Left forelimb (tissue), 1 donor: ENCODE measurements around the gene ZNF211.

Source experiments
- DNase-seq: peaks from one replicate; pipeline ENCODE4 v3.0.0-alpha.2; 2018; ENCODE audit warnings: low spot score

ZNF211 gene

DNA sequence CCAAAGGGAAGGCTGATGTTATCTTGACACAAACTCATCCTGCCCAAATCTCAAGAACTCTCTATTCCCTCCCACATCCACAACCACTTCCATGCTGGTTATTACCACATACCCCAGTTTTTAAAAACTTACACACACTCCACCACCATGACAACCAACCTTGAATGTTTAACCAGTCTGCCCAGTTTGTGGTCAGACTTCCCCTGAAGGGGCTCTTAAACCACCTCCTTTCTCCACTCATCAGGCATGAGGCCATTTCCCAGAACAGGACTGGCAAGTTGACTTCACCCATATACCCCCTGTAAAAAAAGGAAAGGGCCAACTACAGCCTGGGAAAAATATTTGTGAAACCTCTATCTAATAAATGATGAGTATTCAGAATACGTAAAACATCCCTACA is 23.4 kb downstream of the ZNF211 start:
- DNase-seq, result no peak

DNA sequence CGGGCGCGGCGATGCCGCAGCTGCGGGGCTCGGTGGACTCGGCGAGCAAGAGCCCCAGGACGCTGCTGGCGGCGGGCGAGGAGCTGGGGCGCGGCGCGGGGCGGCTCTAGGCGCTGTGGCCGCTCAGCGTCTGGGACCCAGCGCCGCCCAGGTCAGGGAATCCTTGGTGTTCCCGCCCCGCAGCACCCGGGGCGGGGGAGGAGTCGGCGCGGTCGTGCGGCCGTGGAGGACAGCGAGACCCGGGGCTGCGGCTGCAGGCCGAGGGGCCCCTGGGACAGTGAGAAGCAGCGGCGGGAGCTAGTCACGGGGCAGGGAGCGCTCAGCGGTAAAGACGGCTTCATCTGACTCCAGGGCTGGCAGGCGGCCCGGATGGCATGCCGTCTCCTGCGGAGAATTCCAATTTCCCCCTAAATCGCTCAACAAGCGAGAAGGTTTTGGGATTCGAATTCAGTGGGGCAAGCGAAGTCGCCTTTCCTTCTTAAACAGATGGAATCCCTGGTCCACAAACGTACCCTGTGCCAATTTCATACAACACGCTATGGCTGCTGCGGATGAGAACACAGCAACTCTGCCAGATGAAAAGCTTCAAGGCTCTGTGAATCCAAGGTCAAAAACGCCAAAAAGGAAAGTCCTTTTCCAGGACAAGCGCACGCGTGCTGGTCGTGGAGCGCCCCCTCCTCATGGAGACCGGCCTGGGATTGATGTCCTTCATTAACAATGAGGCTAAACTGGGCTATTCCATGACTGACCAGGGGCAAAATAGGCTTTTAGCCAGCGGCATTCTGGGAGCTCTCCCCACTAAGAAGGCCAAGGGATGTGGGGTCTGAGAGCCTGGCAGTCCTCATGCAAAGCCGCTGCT is 31.5 kb downstream of the ZNF211 start:
- peak; percentile 78 for DNase-seq

DNA sequence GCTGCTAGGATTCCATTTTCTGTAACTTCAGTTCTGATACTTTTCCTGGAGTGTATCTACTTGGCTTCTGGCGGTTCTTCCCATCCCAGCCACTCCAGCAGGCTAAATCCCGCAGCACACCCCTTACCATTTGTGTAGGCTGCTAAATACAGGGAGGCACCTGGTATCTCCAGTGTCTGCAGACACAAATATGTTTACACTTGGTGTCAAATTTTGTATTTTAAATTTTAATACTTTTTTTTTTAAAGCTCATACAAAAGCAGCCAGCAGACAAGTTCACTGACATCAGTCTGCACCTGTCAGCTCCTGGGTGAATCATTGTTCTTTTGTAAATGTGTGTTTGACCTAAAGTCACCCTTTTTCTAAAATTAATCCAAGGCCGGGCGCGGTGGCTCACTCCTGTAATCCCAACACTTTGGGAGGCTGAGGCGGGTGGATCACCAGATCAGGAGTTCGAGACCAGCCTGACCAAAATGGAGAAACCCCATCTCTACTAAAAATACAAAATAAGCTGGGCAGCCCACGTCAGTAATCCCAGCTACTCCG is 32.4 kb downstream of the ZNF211 start:
- DNase-seq, result no peak

DNA sequence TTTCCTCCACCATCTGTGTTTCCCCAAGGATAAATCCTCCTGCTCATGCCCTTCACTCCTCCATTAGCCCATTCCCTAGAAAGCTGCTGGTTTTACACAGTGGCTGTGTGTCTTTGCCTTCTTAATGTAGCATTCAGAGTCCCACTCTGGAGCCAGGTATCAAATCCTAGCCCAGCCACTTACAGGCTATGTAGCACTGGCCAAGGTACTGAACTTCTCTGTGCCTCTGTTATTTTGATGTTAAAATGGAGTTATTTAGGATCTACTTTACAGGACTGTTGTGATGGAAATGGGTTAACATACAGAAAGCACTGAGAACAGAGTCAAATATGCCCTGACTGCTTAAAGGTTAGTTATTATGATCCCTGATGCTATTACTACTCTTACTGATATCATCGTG is 34.3 kb downstream of the ZNF211 start:
- no peak for DNase-seq

DNA sequence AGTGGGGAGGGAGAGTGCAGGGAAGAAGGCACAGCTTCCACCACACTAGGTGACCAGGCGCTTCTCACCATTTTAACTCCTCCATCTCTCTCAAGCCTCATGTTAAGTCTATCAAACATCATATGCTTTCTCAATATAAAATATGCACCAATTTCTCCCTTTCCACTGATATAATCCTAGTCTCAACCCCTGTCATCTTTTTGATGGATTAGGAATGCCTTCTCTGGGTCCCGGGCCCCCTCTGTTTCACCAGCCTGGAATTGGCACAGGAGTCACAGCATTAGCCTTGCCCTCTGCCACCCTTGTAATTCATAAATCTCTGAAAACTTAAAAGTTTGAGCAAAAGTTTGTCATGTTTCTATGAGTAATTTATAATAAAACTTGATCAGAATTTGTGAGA is 35.7 kb downstream of the ZNF211 start, which contains the start of gene ZSCAN4:
TSS of gene ZSCAN4 (plus strand) at position 301 of the 400 bp plus-strand sequence. CDS start 7,211 bp downstream, outside the sequence.
- DNase-seq, result no peak

DNA sequence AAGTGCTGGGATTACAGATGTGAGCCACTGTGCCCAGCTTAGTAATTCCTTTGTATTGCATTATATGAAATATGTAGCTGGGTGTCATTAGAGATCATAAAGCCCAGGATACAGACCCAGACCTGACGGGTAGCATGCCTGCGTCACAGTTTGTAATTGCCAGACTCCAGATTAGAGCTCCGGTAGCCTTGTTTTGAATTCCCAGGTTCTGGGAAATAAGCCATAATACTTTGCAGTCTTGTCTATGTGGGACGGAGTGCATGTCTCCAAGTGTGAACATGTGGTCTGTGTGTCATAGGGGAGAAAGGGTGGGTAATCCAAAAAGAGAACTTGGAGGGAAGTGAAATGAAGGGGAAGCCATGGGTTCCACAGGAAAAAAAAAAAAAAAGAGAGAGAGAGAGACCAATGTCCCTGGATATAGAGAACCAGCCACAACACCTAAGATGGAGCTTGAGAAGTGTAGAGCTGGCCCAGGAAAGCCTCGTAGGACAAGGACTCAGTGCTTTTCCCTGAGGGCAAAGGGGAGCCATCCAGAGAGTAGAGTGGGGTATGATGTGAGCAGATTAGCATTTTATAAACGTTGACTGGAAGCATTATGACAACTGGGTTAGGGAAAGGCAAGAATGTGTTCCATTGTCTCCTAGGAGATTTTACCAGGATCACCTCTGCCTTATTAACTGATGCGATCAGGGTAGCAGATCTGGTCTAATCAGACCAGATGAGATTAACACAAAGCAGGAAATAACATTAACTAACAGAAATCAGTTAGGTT is 38.3 kb downstream of the ZNF211 start:
- DNase-seq, result no peak

DNA sequence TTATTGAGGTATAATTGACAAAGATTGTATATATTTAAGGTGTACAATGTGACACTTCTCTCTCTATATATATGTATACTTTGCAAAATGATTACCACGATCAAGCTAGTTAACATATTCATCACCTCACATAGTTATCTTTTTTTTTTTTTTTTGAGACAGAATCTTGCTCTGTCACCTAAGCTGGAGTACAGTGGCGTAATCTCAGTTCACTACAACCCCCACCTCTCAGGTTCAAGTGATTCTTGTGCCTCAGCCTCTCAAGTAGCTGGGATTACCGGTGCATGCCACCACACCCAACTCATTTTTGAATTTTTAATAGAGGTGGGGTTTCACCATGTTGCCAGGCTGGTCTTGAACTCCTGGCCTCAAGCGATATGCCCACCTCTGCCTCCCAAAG is 39.5 kb downstream of the ZNF211 start:
- no peak for DNase-seq

DNA sequence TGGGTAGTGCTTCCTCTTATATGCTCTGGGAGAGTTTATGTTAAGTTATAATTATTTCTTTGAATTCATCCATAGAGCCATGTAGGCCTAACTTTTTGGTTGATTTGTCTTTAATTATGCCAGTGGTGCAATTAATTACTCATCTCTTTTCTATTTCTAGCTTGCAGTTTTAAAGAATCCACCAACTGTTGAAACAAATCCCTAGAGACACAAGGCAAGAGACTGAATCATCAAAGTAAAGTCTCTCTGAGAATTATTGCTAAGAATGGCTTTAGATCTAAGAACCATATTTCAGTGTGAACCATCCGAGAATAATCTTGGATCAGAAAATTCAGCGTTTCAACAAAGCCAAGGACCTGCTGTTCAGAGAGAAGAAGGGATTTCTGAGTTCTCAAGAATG is 42.9 kb downstream of the ZNF211 start:
- no peak for DNase-seq

DNA sequence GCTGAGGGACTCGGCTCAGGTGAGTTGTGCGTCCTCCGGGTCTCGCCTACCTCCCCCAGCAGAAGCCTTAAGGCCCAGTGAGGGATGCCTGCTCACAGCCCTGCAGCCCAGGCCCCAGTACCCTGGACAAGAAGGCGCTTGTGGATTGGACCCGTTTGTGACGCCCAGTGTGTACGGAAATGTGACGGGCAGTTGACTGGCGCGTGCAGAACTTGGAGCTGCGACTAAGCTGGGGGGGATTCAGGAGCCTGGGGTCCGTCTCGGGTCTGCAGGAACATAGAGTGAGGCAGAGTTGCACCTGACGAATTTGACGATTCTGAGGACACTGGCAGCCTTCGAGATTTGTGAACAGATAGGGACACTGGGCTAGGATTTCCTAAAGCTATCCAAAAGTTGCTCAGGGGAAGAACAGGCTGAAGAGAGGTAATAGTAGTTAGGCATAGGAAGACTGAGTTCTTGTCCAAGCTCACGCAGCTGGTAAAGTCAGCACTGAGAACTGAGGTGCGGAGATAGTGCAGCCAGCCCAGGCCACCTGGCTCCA is 49.3 kb downstream of the ZNF211 start:
- no peak for DNase-seq

DNA sequence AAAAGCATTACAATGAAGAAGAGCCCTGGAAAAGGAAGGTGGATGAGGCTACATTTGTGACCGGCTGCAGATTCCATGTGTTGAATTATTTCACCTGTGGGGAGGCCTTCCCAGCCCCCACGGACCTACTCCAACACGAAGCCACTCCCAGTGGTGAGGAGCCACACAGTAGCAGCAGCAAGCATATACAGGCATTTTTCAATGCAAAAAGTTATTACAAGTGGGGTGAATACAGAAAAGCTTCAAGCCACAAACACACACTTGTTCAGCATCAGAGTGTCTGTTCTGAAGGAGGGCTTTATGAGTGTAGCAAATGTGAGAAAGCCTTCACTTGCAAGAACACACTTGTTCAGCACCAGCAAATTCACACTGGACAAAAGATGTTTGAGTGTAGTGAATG is 53.8 kb downstream of the ZNF211 start:
- DNase-seq, result no peak

DNA sequence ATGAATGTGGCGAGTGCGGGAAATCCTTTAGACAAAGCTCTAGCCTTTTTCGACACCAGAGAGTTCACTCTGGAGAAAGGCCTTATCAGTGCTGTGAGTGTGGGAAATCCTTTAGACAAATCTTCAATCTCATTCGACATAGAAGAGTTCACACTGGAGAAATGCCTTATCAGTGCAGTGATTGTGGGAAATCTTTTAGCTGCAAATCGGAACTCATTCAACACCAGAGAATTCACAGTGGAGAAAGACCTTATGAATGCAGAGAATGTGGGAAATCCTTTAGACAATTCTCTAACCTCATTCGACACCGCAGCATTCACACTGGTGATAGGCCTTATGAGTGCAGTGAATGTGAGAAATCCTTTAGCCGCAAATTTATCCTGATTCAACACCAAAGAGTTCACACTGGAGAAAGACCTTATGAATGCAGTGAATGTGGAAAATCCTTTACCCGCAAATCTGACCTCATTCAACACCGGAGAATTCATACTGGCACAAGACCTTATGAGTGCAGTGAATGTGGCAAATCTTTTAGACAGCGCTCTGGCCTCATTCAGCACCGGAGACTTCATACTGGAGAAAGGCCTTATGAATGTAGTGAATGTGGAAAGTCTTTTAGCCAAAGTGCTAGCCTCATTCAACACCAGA is 54.5 kb downstream of the ZNF211 start:
- no peak for DNase-seq

DNA sequence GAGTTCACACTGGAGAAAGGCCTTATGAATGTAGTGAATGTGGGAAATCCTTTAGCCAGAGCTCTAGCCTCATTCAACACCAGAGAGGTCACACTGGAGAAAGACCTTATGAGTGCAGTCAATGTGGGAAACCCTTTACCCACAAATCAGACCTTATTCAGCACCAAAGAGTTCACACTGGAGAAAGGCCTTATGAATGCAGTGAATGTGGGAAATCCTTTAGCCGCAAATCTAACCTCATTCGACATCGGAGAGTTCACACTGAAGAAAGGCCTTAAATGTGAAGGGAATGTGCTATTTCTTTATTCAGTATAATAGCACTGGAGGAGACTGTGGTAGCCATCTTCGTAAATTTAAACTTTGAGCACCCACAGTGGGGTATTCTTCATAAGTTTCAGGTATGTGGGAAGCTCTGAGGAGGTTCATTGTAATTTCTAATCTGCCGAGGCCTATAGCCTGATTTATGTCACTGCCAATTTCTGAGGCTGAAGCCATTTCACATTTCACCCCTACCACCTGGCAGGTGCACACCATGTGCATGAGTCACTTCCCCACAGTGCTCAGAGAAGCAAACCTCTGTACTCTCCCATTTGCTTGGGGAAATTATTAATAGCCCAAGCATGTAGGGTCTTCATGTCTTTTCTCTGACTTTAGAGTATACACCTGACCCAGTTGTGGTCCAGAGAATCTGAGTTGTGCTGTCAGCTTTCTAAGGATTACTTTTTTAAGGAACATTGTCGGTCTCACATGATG is 55.2 kb downstream of the ZNF211 start:
- no peak for DNase-seq

DNA sequence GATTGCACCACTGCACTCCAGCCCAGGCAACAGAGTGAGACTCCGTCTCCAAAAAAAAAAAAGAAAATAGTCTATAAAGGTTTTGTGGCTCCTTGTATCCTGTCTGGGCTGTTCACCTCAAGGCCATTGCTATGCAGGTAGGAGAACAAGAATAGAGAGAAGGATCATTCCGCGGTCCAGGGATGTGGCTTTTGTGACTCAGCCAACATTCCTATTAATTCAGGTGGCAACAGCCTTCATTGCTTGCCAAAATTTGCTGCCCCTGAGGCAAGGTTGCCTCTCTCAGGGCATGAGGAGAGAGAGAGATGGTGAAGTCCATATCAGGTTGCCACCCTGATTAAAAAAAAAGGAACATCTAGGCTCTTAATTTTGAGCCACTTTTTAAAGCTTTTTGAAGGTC is 56.8 kb downstream of the ZNF211 start:
- peak; percentile 6 for DNase-seq
